ENCODE results near the gene GLYATL3.

DNA sequence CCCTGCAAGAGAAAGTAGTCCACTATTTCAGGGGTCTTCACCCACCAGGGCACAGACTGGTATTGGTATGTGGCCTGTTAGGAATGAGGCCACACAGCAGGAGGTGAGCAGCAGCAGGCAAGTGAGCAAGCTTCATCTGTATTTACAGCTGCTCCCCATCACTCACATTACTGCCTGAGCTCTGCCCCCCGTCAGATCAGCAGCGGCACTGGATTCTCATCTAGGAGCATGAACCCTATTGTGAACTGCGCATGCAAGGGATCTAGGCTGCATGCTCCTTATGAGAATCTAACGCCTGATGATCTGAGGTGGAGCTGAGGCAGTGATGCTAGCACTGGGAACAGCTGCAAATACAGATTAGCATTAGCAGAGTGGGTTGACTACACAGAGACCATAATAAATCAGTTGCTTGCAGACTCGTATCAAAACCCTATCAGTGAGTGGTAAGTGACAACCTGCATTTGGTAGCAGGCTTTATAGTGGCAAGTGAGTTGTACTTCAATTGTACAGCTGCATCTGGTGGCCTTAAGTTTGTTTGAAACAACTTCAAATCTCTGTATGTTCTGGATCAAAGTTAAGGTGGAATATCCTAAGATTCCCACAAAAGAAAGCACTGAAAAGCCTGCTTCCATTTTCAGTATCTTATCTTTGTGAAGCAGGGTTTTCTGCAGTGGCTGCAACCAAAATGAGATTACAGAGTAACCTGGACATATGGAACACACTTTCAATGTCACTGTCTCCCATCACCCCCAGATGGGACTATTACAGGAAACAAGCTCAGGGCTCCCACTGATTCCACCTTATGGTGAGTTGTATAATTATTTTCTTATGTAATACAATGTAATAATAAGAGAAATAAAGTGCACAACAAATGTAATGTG lies 63.5 kb downstream of the GLYATL3 start:
- TF ChIP-seq POLR2AphosphoS5 (IDR thresholded peaks at IDR 0.05; ENCODE audit: low read depth, low read length) (no peak), POLR2A (IDR thresholded peaks at IDR 0.05; ENCODE audit: low read depth, low read length) (no peak), TAF1 (IDR thresholded peaks at IDR 0.05; ENCODE audit: borderline replicate concordance, low read depth, low read length) (no peak)

All from GM12892 (cell line).